Memory B cell (primary cell): ENCODE results near the gene MGRN1.
A peak's percentile ranks its signal among the peaks of the same experiment; 100 is the strongest.

ENCODE experiments used
- ATAC-seq: fragments of 150-1000 bp; cut with Tn5 transposase; 2 replicates; pipeline ENCODE4 v1.10.0; 2021; ENCODE audit warnings: low read depth, mild to moderate bottlenecking, moderate library complexity
- DNase-seq, 2 donors: peaks; one replicate each; pipeline ENCODE4 v3.0.0; 2022; ENCODE audit warnings: low spot score in 2 of 2
- H3K27ac Mint-ChIP-seq: one replicate; pipeline ENCODE4 v1.8.0; 2022; ENCODE audit warnings: mild to moderate bottlenecking, moderate library complexity, mixed read lengths
- H3K27me3 Mint-ChIP-seq: one replicate; pipeline ENCODE4 v1.8.0; 2022; ENCODE audit warnings: mixed read lengths
- H3K36me3 Mint-ChIP-seq: one replicate; pipeline ENCODE4 v1.8.0; 2022; ENCODE audit warnings: mild to moderate bottlenecking, mixed read lengths
- H3K4me1 Mint-ChIP-seq: one replicate; pipeline ENCODE4 v1.8.0; 2022; ENCODE audit warnings: mixed read lengths
- H3K4me3 Mint-ChIP-seq: one replicate; pipeline ENCODE4 v1.8.0; 2022; ENCODE audit warnings: mild to moderate bottlenecking, moderate library complexity, mixed read lengths
- H3K9me3 Mint-ChIP-seq: one replicate; pipeline ENCODE4 v1.8.0; 2022; ENCODE audit warnings: mixed read lengths

MGRN1 gene

DNA sequence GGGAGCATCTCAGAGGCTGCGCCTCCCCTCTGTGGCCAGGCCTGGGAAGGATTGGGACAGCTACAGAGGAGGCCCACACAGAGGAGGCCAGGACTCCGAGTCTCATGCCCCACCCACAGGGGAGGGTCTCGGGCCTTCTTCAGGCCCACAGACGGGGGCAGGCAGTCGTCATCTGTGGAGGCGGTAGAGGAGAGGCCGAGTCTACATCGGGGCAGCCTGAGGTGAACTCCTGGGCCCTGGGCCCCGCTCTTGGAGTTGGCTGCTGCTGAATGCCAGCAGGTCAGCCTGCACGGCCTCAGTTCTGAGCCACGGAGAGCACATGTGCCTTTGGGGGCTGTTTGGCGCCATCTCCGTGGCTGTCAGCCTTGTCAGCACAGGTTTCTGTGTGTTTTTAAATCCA lies 60.7 kb downstream of the MGRN1 start:
- ATAC-seq: no peak
- Mint-ChIP-seq H3K4me1 (no peaks in the 10 kb centered on the region), H3K27me3 (no peaks in the 10 kb centered on the region), H3K9me3 (no peaks in the 10 kb centered on the region), H3K36me3 (peaks cover 4% of the 10 kb centered on the region), H3K4me3 (no peak overlapping the region), H3K27ac (no peak overlapping the region)
- DNase-seq: no peak

DNA sequence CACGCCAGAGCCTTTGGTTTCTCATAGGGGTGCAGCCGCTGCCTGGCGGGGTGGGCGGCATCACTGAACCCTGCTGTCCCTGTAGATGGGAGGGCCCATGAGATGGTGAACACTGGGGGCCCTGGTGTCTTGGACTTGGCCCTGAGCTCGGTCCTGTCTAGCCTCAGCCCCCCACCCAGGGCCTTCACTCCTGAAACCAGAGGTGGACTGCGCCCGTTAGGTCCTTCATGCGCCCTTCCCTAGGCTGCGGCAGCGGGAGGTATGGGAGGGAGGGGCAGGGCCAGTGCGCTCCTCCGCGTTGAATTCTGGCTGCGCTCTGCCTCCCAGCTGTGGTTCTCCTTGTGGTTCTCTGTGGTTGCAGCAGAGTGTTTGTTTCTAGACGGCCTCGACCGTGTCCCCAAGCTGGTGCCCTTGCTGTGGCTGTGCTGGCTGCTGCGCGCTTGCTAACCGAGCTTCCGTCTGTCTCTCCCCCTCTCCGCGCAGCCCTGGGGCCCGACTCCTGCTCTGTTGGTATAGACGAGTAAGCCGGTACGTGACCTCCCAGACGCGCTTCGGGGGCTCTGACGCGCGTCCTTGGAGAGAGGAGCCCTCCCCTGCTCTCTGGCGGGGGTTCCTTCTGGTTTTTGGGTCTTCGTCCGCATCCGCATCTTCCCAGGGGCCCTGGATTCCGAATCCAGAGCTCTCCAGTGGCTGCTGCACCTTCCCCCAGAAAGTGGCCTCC lies 61.3 kb downstream of the MGRN1 start:
- no peak overlapping the region for H3K4me3 Mint-ChIP-seq
- DNase-seq (no peak), ATAC-seq (no peak)
- H3K36me3 Mint-ChIP-seq: peaks cover 4% of the 10 kb centered on the region
- H3K4me1 Mint-ChIP-seq: peaks cover 2% of the 10 kb centered on the region
- no peaks in the 10 kb centered on the region for H3K27me3 Mint-ChIP-seq
- H3K9me3 Mint-ChIP-seq: no peaks in the 10 kb centered on the region
- no peak overlapping the region for H3K27ac Mint-ChIP-seq

DNA sequence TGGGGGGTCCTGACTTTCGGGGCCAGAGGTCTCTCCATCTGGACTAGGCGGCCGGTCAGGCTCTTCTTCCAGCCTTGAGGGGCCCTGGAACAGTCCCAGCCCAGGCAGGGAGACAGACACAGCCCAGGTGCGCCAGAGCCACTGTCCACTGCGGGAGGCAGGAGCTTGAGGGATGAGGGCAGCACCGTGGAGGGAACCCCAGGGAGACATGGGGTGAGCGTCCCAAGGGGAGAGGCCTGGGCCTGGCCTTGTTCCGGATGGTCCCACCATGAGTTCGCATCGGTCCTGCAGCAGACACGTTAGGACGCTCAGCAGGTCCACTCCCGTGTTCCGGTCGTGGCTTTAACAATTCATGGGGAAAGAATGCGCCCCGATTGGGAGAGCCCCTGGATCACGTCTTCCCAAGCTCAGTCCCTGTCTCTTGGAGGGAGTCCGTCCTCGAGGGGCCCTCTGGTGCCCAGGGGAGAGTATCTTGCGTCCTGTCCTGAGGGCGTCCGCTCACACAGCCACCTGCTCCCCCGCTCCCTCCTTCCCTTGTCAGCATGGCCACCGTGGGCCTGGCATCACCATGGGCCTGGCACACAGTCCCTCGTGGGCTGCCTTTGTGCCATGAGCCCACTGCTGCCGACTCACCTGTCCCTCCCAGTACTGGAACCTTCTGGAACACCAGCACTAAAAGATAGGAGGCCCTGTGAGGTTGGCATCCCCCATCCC lies 62.0 kb downstream of the MGRN1 start:
- no peak overlapping the region for H3K27ac Mint-ChIP-seq
- ATAC-seq (no peak), DNase-seq (no peak)
- peaks cover 4% of the 10 kb centered on the region for H3K36me3 Mint-ChIP-seq
- no peaks in the 10 kb centered on the region for H3K27me3 Mint-ChIP-seq
- peaks cover 2% of the 10 kb centered on the region for H3K4me1 Mint-ChIP-seq
- H3K9me3 Mint-ChIP-seq: no peaks in the 10 kb centered on the region
- H3K4me3 Mint-ChIP-seq: no peak overlapping the region

GRCh38 chr16:4687416-4687815 lies 62.8 kb downstream of the MGRN1 start:
- Mint-ChIP-seq H3K9me3 (no peaks in the 10 kb centered on the region), H3K4me3 (no peak overlapping the region), H3K27ac (no peak overlapping the region), H3K4me1 (peaks cover 3% of the 10 kb centered on the region), H3K36me3 (peaks cover 4% of the 10 kb centered on the region), H3K27me3 (no peaks in the 10 kb centered on the region)
- no peak for ATAC-seq
- DNase-seq: no peak

DNA sequence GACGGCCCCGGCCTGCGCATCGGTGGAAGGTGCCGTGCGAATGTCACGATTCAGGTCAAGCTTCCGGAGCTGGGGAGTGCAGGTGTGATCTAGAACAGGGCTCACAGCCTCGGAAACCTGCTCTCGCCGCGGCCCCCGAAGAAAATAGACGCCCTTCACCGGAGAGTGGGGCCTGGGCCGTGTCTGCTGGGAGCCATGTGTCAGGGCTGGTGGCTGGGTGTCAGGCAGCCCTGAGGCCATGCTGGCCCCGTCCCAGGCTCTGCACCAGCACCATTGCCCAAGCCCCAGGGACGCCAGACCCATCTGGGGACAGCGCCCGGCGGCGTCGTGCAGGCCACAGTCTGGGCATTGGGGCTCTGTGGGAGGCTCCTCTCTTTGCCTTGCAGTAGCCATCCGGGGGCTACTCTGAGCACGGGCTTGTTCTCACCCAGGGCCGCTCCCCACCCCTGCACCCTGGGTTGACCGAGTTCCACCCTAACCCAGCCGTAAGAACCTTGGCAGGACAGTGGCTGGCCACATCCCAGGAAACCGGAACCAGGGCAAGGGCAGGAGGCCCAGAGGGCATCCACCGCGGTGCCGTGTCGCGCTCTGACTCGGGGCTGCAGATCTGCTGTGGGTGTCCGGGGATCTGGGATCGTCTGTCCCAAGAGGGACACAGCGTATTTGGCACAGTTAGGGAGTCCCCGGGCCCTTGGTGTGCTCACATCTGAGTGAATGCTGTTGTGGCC lies 63.5 kb downstream of the MGRN1 start:
- Mint-ChIP-seq H3K27me3 (no peaks in the 10 kb centered on the region), H3K4me3 (no peak overlapping the region), H3K27ac (no peak overlapping the region), H3K9me3 (no peaks in the 10 kb centered on the region), H3K4me1 (peaks cover 7% of the 10 kb centered on the region), H3K36me3 (peaks cover 2% of the 10 kb centered on the region)
- no peak for DNase-seq
- ATAC-seq: no peak

GRCh38 chr16:4688674-4689045 lies 64.0 kb downstream of the MGRN1 start:
- Mint-ChIP-seq H3K4me1 (peaks cover 7% of the 10 kb centered on the region), H3K27ac (no peak overlapping the region), H3K27me3 (no peaks in the 10 kb centered on the region), H3K4me3 (no peak overlapping the region), H3K9me3 (no peaks in the 10 kb centered on the region), H3K36me3 (peaks cover 2% of the 10 kb centered on the region)
- DNase-seq (no peak), ATAC-seq (no peak)

GRCh38 chr16:4689091-4689671 lies 64.6 kb downstream of the MGRN1 start:
- Mint-ChIP-seq H3K27ac (no peak overlapping the region), H3K27me3 (no peaks in the 10 kb centered on the region), H3K36me3 (peaks cover 2% of the 10 kb centered on the region), H3K4me1 (peaks cover 7% of the 10 kb centered on the region), H3K4me3 (no peak overlapping the region), H3K9me3 (no peaks in the 10 kb centered on the region)
- DNase-seq (no peak), ATAC-seq (no peak)

- H3K36me3 Mint-ChIP-seq: peaks cover 2% of the 10 kb centered on the region
- no peak for DNase-seq
- no peaks in the 10 kb centered on the region for H3K27me3 Mint-ChIP-seq
- no peak overlapping the region for H3K4me3 Mint-ChIP-seq
- peaks cover 7% of the 10 kb centered on the region for H3K4me1 Mint-ChIP-seq
- H3K27ac Mint-ChIP-seq: no peak overlapping the region
- ATAC-seq: no peak
- H3K9me3 Mint-ChIP-seq: no peaks in the 10 kb centered on the region
Observed at GRCh38 chr16:4689864-4690704, 65.5 kb downstream of the MGRN1 start.

GRCh38 chr16:4690946-4691665 lies 66.5 kb downstream of the MGRN1 start:
- DNase-seq: no peak
- ATAC-seq: no peak
- no peak overlapping the region for H3K4me3 Mint-ChIP-seq
- H3K27ac Mint-ChIP-seq: no peak overlapping the region
- no peaks in the 10 kb centered on the region for H3K27me3 Mint-ChIP-seq
- H3K36me3 Mint-ChIP-seq: peaks cover 2% of the 10 kb centered on the region
- H3K9me3 Mint-ChIP-seq: no peaks in the 10 kb centered on the region
- H3K4me1 Mint-ChIP-seq: peaks cover 11% of the 10 kb centered on the region

- DNase-seq (no peak), ATAC-seq (no peak)
- peaks cover 11% of the 10 kb centered on the region for H3K4me1 Mint-ChIP-seq
- H3K27ac Mint-ChIP-seq: no peak overlapping the region
- H3K36me3 Mint-ChIP-seq: peaks cover 3% of the 10 kb centered on the region
- no peak overlapping the region for H3K4me3 Mint-ChIP-seq
- H3K27me3 Mint-ChIP-seq: no peaks in the 10 kb centered on the region
- H3K9me3 Mint-ChIP-seq: no peaks in the 10 kb centered on the region
Observed at GRCh38 chr16:4691666-4692412, 67.2 kb downstream of the MGRN1 start.

GRCh38 chr16:4692460-4693295 lies 68.1 kb downstream of the MGRN1 start:
- H3K4me1 Mint-ChIP-seq: peaks cover 11% of the 10 kb centered on the region
- peaks cover 3% of the 10 kb centered on the region for H3K36me3 Mint-ChIP-seq
- H3K9me3 Mint-ChIP-seq: no peaks in the 10 kb centered on the region
- DNase-seq (peak in 1 of 2 donors; percentile 26), ATAC-seq (peak; percentile 14)
- no peaks in the 10 kb centered on the region for H3K27me3 Mint-ChIP-seq
- peak overlapping the region; percentile 79 for H3K27ac Mint-ChIP-seq
- H3K4me3 Mint-ChIP-seq: peak overlapping the region; percentile 89
